WTC11 (cell line): ENCODE measurements around the gene USB1. TPM values are rescaled to one million over a fixed set of nuclear protein-coding genes. Genes with fewer than 3 reads are reported as not detected.

ENCODE experiments used
- ATAC-seq: fragments of 200-7000 bp; cut with Tn5 transposase; 2 replicates; pipeline ENCODE4 v1.10.0; 2021; ENCODE audit warnings: mild to moderate bottlenecking, moderate library complexity
- CTCF ChIA-PET: fragments of 300-600 bp; sonication (Branson Sonifier 250); formaldehyde crosslinking; loops from one replicate; lab custom pipeline; 2021; ENCODE audit warnings: antibody characterized with exemption; lab: Charles Lee
- POLR2A ChIA-PET: fragments of 350-600 bp; sonication (Branson Sonifier 250); formaldehyde crosslinking; loops from one replicate; lab custom pipeline; 2021; ENCODE audit warnings: antibody characterized with exemption; lab: Charles Lee
- DNase-seq: peaks from one replicate; pipeline ENCODE4 v3.0.0; 2021; ENCODE audit warnings: low spot score
- H3K27ac Mint-ChIP-seq: 2 replicates; pipeline ENCODE4 v1.8.0; 2021; ENCODE audit warnings: mixed read lengths
- H3K27me3 Mint-ChIP-seq: 2 replicates; pipeline ENCODE4 v1.8.0; 2021; ENCODE audit warnings: low read depth, mild to moderate bottlenecking, moderate library complexity, mixed read lengths
- H3K36me3 Mint-ChIP-seq: 2 replicates; pipeline ENCODE4 v1.8.0; 2021; ENCODE audit warnings: mixed read lengths
- H3K4me1 Mint-ChIP-seq: 2 replicates; pipeline ENCODE4 v1.8.0; 2022; ENCODE audit warnings: mixed read lengths
- H3K4me3 Mint-ChIP-seq: 2 replicates; pipeline ENCODE4 v1.8.0; 2021; ENCODE audit warnings: mild to moderate bottlenecking, moderate library complexity, mixed read lengths
- H3K9me3 Mint-ChIP-seq: 2 replicates; pipeline ENCODE4 v1.8.0; 2021; ENCODE audit warnings: mixed read lengths
- AFF4 ChIP-seq: sonication (generic); formaldehyde crosslinking; IDR thresholded peaks from 2 replicates; pipeline ENCODE4 v1.8.1; 2023; ENCODE audit warnings: mild to moderate bottlenecking, missing genetic modification reagents, borderline replicate concordance
- ATF2 ChIP-seq: sonication (generic); formaldehyde crosslinking; IDR thresholded peaks from 2 replicates; pipeline ENCODE4 v1.8.1; 2022; ENCODE audit warnings: low read depth, missing genetic modification reagents, borderline replicate concordance
- CREB1 ChIP-seq: sonication (generic); formaldehyde crosslinking; IDR thresholded peaks from 2 replicates; pipeline ENCODE4 v1.8.0; 2023; ENCODE audit warnings: mild to moderate bottlenecking, missing genetic modification reagents
- CTCF ChIP-seq: fragments of 200-600 bp; IDR thresholded peaks from 2 replicates; pipeline ENCODE4 v1.8.0; 2022; ENCODE audit warnings: antibody characterized with exemption
- E2F4 ChIP-seq: sonication (generic); formaldehyde crosslinking; IDR thresholded peaks from 2 replicates; pipeline ENCODE4 v1.8.1; 2022; ENCODE audit warnings: low read depth, mild to moderate bottlenecking, moderate library complexity, missing genetic modification reagents, borderline replicate concordance
- FOXK1 ChIP-seq: sonication (generic); formaldehyde crosslinking; IDR thresholded peaks from 2 replicates; pipeline ENCODE4 v1.8.0; 2022; ENCODE audit warnings: mild to moderate bottlenecking, moderate library complexity, missing genetic modification reagents
- FOXP1 ChIP-seq: sonication (generic); formaldehyde crosslinking; IDR thresholded peaks from 2 replicates; pipeline ENCODE4 v1.8.0; 2022; ENCODE audit warnings: missing genetic modification reagents, mild to moderate bottlenecking, moderate library complexity, borderline replicate concordance
- HMGXB4 ChIP-seq: sonication (generic); formaldehyde crosslinking; IDR thresholded peaks from 2 replicates; pipeline ENCODE4 v1.8.1; 2023; ENCODE audit warnings: mild to moderate bottlenecking, moderate library complexity, missing genetic modification reagents
- MAX ChIP-seq: sonication (generic); formaldehyde crosslinking; IDR thresholded peaks from 2 replicates; pipeline ENCODE4 v1.8.0; 2022; ENCODE audit warnings: mild to moderate bottlenecking, missing genetic modification reagents
- MXD4 ChIP-seq: fragments of 250-450 bp; sonication (Bioruptor Pico); IDR thresholded peaks from 2 replicates; pipeline ENCODE4 v1.8.0; 2021; ENCODE audit warnings: mild to moderate bottlenecking, moderate library complexity, borderline replicate concordance
- MYBL2 ChIP-seq: sonication (generic); formaldehyde crosslinking; IDR thresholded peaks from 2 replicates; pipeline ENCODE4 v1.8.1; 2023; ENCODE audit warnings: mild to moderate bottlenecking, moderate library complexity, missing genetic modification reagents
- NR1H2 ChIP-seq: sonication (generic); formaldehyde crosslinking; IDR thresholded peaks from 2 replicates; pipeline ENCODE4 v1.9.0; 2021; ENCODE audit warnings: mild to moderate bottlenecking, moderate library complexity, missing genetic modification reagents
- NR2C2 ChIP-seq: sonication (generic); formaldehyde crosslinking; IDR thresholded peaks from 2 replicates; pipeline ENCODE4 v1.8.0; 2022; ENCODE audit warnings: mild to moderate bottlenecking, missing genetic modification reagents
- SMAD4 ChIP-seq: sonication (generic); formaldehyde crosslinking; IDR thresholded peaks from 2 replicates; pipeline ENCODE4 v1.8.0; 2022; ENCODE audit warnings: mild to moderate bottlenecking, missing genetic modification reagents
- ZNF121 ChIP-seq: sonication (generic); formaldehyde crosslinking; IDR thresholded peaks from 2 replicates; pipeline ENCODE4 v1.8.0; 2023; ENCODE audit warnings: missing genetic modification reagents
- ZNF423 ChIP-seq: fragments of 250-450 bp; sonication (Bioruptor Pico); IDR thresholded peaks from 2 replicates; pipeline ENCODE4 v2.1.2; 2022; ENCODE audit warnings: mild to moderate bottlenecking, moderate library complexity
- ZNF532 ChIP-seq: fragments of 250-450 bp; sonication (Bioruptor Pico); IDR thresholded peaks from 2 replicates; pipeline ENCODE4 v1.9.0; 2021; ENCODE audit warnings: mild to moderate bottlenecking, borderline replicate concordance
- total RNA-seq: library from RNA; stranded (reverse); gene quantifications from 3 replicates; pipeline ENCODE4 v1.2.3, GENCODE V29; 2021

Gene USB1
- total RNA-seq, 1 experiment from 2014 or later = 67.1 TPM

- Mint-ChIP-seq H3K9me3 (no peaks in the 10 kb centered on the region), H3K36me3 (no peaks in the 10 kb centered on the region), H3K27ac (no peak overlapping the region), H3K4me1 (peaks cover 19% of the 10 kb centered on the region), H3K27me3 (no peaks in the 10 kb centered on the region), H3K4me3 (no peak overlapping the region)
- TF ChIP-seq E2F4 (CRISPR knock-in tag) = no peak
- TF ChIP-seq FOXK1 (CRISPR knock-in tag) = no peak
- no peak for TF ChIP-seq CTCF
- TF ChIP-seq CREB1 (CRISPR knock-in tag) = no peak
- no peak for TF ChIP-seq ZNF423 (CRISPR knock-in tag)
- TF ChIP-seq FOXP1 (CRISPR knock-in tag) = no peak
- CTCF ChIA-PET = interaction anchor here (0.5 kb wide), 1 partner anchor 67 kb away, joined by 5 read pairs; no protein-coding TSS in a partner anchor
- POLR2A ChIA-PET = no interaction called here
- DNase-seq = no peak
- no peak for ATAC-seq
Measured at GRCh38 chr16:57960826-57961472, 40.3 kb upstream of the USB1 start.

- Mint-ChIP-seq H3K4me1 (peaks cover 19% of the 10 kb centered on the region), H3K9me3 (no peaks in the 10 kb centered on the region), H3K27me3 (no peaks in the 10 kb centered on the region), H3K27ac (no peak overlapping the region)
- TF ChIP-seq ATF2 (CRISPR knock-in tag) (no peak), NR2C2 (CRISPR knock-in tag) (no peak), SMAD4 (CRISPR knock-in tag) (no peak), NR1H2 (CRISPR knock-in tag) (no peak), ZNF532 (no peak)
- TF ChIP-seq, all 79 proteins: peak for 0
- no peak for ATAC-seq
- ChIA-PET CTCF (no interaction called here), POLR2A (no interaction called here)
- no peaks in the 10 kb centered on the region for H3K36me3 Mint-ChIP-seq
- no peak overlapping the region for H3K4me3 Mint-ChIP-seq
- DNase-seq = no peak
Measured at GRCh38 chr16:57961538-57961937, 39.7 kb upstream of the USB1 start.

- Mint-ChIP-seq H3K36me3 (no peaks in the 10 kb centered on the region), H3K4me1 (peaks cover 19% of the 10 kb centered on the region), H3K27me3 (no peaks in the 10 kb centered on the region), H3K9me3 (no peaks in the 10 kb centered on the region), H3K27ac (no peak overlapping the region), H3K4me3 (no peak overlapping the region)
- no peak for DNase-seq
- ATAC-seq = no peak
- POLR2A ChIA-PET = no interaction called here
- CTCF ChIA-PET = interaction anchor here (1.0 kb wide), 1 partner anchor 156 kb away, joined by 3 read pairs; no protein-coding TSS in a partner anchor
- TF ChIP-seq MXD4 (CRISPR knock-in tag) (no peak), MYBL2 (CRISPR knock-in tag) (no peak), HMGXB4 (no peak), AFF4 (CRISPR knock-in tag) (no peak), ZNF121 (no peak), MAX (CRISPR knock-in tag) (no peak)
Measured at GRCh38 chr16:57962046-57962445, 39.2 kb upstream of the USB1 start.
